Neural progenitor cell (in vitro differentiated cells): ENCODE measurements around the gene C19orf73.

Source experiments
- CTCF ChIP-seq: fragments of 200-600 bp; sonication (generic); IDR thresholded peaks from 2 replicates; pipeline ENCODE4 v1.5.1; 2017; ENCODE audit warnings: antibody characterized with exemption, mild to moderate bottlenecking
- EZH2 ChIP-seq: fragments of 200-600 bp; sonication (generic); IDR thresholded peaks from 2 replicates; pipeline ENCODE4 v1.6.1; 2017; ENCODE audit warnings: antibody characterized with exemption, mild to moderate bottlenecking, moderate library complexity
- EZH2phosphoT487 ChIP-seq: fragments of 200-600 bp; sonication (generic); IDR thresholded peaks from 2 replicates; pipeline ENCODE4 v1.6.1; 2017; ENCODE audit warnings: antibody characterized with exemption

- TF ChIP-seq CTCF (no peak), EZH2 (no peak), EZH2phosphoT487 (no peak)
Measured at GRCh38 chr19:49111218-49111998, 7.5 kb downstream of the C19orf73 start.
